AG08396 (cell line): Measurements from ENCODE around the gene LRRC23.
"Not testable (repeated sequence)": the region's sequence is repeated elsewhere in the genome, so short reads cannot be mapped to it uniquely, and the experiment has no call there.

Source experiments
- DNase-seq: peaks from one replicate; pipeline ENCODE4 v3.0.0; 2012; ENCODE audit warnings: low spot score, mixed read lengths

Gene LRRC23, protein sequence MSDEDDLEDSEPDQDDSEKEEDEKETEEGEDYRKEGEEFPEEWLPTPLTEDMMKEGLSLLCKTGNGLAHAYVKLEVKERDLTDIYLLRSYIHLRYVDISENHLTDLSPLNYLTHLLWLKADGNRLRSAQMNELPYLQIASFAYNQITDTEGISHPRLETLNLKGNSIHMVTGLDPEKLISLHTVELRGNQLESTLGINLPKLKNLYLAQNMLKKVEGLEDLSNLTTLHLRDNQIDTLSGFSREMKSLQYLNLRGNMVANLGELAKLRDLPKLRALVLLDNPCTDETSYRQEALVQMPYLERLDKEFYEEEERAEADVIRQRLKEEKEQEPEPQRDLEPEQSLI

DNA sequence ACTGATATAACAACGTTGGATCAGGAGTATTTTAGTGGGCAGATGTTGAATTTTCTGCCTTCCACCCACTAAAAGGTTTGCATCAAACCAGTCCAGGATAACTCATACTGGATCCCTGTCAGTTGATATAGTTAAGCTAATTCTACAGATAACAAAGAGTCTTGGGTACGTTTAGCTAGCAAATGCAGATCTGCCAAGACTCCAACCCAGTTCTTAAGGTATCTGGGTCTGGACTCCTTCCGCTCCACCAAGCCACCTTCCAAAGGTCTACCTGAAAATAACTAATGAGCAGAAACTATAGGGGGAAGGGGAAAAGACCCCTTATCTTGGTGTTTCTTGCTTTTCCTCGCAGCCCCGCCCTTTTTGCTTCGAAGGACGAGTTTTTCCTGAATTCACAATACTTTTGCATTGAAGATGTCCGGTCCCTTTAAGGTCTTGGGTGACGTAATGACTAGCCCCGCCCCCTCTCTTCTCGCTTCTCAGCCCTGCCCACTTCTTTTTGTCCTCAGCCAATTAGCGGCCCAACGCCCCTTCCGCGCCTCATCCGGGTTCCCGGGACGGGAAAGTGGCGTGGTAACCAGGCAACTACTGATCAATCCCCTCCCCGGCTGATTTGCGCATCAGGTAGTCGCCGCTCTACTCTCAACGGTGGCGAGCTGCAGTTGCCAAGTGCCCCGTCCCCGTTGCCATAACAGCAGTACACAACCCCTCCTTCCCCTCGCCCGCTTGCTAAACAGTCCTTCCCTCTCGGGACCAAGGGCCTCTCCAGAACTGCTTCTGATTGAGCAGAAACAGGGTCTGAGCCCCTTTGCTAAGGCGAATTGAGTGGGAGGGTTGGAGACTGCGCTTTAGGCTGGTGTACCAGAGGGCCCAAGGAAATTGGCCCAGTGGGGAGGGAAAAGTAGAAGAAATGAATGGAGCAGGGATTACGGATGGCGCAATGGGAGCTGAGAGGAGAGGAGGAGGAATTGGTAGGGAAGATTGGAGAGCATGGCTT is at the start of gene LRRC23:
LRRC23 (plus strand) TSS at position 543 of the 997 bp plus-strand sequence. CDS start 812 bp downstream, outside the sequence.
- peak; percentile 93 for DNase-seq

DNA sequence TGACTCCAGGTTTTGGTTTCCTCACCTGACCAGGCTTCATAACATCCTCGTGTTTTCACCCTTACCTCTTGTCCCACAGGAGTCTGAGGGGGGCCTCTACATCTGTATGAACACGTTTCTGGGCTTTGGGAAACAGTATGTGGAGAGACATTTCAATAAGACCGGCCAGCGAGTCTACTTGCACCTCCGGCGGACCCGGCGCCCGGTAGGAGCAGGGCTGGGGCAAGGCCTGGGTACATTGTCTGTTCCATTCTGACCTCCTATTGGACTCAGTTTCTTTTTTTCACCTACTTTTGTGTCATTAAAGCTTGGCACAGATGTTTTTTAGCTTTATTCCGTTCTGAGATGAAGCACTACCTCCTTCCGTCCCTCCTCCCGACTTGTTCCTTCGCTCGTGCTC is 49.3 kb upstream of the LRRC23 start:
- DNase-seq, result no peak

DNA sequence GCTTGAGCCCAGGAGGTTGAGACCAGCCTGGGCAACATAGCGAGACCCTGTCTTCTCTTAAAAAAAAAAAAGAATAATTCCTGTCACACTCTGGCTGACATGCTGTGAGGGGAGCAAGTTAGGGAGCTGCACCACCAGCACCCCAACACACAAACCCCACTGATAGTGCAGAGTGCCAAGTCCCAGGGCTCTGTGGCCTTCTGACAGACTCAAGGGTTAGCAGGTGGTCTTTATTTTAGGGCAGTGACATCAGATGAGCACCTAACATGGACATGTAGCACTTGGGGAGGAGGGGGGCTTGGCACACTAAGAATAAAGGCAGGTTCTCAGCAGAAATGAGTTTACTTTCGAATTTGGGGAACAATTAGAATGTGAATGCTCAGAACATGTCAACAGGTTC is 45.8 kb upstream of the LRRC23 start:
- DNase-seq, result no peak

DNA sequence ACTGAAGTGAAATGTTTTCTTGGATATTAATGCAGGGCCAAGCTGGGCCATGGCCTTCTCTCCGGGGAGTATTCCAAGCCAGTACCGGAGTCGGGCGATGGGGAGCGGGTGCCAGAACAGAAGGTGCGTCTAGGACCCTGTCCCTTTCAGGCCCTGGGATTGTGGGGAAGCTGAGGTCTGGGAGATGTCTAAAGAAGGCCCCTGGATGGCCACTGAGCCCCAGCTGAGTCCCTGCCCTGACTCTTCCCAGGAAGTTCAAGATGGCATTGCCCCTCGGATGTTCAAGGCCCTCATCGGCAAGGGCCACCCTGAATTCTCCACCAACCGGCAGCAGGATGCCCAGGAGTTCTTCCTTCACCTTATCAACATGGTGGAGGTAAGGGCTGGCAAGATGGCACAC is 44.5 kb upstream of the LRRC23 start:
- no peak for DNase-seq

DNA sequence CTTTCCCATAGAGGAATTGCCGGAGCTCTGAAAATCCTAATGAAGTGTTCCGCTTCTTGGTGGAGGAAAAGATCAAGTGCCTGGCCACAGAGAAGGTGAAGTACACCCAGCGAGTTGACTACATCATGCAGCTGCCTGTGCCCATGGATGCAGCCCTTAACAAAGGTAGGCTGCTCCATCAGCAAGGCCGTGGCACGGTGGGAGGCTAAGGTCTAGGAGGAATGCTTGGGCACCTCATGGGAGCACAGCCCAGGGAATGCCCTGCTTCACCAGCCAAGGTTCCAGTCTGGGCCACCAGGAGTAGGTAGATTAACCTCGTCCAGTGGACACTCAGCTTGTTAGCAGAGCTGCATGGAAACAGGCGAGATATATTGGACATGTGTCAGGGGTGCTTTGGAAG is 43.7 kb upstream of the LRRC23 start:
- DNase-seq, result no peak

DNA sequence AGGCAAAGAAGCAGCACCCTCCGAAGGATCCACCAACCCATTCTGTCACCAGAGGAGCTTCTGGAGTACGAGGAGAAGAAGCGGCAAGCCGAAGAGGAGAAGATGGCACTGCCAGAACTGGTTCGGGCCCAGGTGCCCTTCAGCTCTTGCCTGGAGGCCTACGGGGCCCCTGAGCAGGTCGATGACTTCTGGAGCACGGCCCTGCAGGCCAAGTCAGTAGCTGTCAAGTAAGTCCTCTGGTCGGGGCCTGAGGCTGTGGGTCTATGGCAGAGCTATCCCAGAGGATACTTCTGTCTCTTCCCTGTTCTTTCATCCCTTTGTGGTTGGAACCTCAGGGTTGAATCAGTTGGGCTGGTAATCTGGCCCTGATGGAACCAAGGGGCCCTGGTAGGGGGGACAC is 43.2 kb upstream of the LRRC23 start:
- DNase-seq, result no peak

DNA sequence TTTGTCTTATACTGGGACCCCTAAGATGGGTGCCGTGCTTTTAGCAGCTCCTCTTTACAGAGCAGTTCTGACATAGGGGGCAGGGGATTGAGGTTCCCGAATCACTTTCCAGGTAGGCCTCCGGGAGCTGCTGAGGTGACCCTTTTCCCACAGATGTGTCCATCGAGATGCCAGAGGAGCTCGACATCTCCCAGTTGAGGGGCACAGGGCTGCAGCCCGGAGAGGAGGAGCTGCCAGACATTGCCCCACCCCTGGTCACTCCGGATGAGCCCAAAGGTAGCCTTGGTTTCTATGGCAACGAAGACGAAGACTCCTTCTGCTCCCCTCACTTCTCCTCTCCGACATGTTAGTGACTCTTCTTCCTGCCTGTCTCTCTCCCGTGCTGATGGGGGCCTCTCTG is 41.6 kb upstream of the LRRC23 start:
- no peak for DNase-seq

DNA sequence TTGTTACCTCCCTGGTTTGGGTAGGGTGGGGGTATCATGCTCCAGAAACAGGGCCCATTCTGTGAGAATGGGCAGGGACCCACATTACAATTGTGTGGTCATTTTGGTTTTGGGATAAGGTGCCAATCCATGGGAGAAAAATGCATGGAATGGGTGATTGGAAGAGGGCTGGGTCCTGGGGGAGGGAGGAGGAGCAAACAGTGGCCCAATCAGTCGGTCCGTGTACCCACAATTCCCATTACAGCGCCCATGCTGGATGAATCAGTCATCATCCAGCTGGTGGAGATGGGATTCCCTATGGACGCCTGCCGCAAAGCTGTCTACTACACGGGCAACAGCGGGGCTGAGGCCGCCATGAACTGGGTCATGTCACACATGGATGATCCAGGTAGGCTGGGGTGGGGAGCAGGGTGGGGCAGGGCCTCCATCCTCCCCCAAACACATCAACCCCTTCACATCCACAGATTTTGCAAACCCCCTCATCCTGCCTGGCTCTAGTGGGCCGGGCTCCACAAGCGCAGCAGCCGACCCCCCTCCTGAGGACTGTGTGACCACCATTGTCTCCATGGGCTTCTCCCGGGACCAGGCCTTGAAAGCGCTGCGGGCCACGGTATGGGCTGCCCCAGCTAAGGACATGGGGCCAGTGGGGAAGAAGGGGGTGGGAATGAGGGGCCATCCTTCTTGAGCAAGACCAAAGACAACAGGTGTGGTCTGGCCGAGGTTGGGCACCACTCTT is 40.9 kb upstream of the LRRC23 start:
- DNase-seq, result no peak

DNA sequence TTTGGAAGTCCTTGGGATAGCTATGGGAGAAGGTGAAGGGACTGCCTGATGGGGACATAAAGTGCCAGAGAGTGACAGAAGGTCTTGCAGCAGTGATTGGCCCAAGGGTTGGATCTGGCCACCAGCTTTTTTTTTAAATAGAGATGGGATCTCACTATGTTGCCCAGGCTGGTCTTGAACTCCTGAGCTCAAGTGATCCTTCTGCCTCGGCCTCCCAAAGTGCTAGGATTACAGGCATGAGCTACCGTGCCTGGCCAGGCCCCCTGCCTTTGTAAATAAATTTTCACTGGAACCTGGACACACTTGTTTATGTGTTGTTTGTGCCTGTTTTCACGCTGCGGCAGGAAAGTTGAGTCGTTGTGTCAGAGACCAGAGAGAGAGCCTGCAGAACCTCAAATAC is 39.3 kb upstream of the LRRC23 start:
- DNase-seq, result not testable (repeated sequence)

DNA sequence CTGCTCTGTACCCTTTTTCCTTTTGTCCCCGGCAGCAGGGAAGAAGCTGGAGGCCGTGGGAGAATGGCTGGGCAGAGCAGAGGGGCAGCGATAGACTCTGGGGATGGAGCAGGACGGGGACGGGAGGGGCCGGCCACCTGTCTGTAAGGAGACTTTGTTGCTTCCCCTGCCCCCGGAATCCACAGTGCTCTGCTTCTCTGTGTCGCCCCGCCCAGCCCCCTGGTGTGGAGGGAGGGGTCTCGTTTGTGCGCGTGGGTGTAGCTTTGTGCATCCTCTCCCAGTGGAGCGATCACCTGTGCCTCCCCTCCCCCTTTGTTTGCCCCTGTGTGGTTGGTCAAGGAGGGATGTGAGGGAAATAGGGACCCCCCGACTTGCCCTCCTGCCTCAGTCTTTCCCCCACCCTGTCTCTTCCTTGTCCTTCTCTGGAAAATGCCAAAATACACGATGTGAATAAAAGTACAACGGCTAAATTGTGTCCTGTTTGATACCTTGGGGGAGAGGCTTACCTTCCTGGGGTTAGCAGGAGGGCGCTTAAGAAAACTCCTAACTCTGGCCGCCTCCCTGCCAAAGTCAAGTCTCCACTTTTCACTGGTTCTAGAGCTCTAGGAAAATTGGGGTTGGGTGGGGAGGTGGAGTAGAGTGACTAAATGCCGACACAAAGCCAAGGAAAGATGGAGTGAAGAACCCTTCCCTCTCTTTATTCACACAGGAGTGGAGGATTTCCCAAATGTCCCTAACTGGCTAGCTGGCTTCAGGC is 38.3 kb upstream of the LRRC23 start:
- no peak for DNase-seq

DNA sequence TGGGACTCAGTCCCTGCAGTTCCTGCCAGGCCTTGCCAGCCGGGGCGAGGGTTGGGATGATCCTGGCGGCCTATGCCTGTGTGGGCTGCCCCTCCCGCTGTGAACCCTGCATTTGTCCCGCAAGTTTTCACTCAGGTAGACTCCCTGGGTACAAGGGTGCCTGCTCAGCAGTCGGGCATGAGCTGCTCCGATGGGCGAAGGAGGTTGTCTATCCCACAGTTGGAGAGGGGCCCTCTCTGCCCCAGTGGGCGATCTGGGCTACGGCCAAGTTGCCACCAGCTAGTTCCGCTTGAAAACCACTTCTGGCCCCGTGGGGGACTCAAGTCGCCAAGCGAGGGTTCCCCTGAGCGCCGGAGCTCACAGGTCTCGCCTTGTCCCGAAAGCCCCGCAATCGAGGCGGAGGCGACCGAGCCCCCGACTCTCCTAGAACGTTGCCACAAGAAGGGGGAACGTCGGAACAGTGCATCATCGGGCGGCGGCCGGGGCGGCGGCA is 37.7 kb upstream of the LRRC23 start:
- DNase-seq, result no peak

DNA sequence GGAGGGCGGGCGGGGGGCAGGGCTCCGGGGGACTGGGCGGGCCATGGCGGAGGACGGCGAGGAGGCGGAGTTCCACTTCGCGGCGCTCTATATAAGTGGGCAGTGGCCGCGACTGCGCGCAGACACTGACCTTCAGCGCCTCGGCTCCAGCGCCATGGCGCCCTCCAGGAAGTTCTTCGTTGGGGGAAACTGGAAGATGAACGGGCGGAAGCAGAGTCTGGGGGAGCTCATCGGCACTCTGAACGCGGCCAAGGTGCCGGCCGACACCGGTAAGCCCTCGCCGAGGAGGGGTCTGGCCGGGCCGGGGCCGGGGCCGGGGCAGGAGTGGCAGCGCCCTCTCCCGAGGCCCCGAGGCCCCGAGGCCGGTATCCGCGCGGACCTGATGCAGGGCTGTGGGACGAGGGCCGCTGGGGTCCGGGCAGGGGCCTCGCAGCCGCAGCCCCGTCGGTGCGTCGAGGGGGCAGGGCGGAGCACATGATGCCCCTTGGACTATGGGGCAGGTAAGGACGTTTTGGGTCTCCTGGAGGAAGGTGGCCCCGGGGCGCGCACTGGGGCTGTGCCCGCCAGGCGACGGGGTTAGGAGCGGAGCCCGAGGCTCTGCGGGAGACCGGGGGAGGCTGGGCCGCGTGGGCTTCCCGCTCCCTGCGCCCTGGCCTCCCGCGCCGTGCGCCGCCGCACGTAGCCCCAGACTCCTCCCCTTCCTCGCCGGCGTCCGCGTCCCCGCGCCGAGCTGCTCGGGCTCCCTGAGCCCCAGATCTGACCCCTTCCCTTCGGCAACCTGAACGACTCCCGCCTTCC is 37.0 kb upstream of the LRRC23 start, which contains the start of gene TPI1:
TPI1 (plus strand) TSS at position 119 of the 798 bp plus-strand sequence; CDS start at position 155, 36 bp downstream.
- peak; percentile 95 for DNase-seq

DNA sequence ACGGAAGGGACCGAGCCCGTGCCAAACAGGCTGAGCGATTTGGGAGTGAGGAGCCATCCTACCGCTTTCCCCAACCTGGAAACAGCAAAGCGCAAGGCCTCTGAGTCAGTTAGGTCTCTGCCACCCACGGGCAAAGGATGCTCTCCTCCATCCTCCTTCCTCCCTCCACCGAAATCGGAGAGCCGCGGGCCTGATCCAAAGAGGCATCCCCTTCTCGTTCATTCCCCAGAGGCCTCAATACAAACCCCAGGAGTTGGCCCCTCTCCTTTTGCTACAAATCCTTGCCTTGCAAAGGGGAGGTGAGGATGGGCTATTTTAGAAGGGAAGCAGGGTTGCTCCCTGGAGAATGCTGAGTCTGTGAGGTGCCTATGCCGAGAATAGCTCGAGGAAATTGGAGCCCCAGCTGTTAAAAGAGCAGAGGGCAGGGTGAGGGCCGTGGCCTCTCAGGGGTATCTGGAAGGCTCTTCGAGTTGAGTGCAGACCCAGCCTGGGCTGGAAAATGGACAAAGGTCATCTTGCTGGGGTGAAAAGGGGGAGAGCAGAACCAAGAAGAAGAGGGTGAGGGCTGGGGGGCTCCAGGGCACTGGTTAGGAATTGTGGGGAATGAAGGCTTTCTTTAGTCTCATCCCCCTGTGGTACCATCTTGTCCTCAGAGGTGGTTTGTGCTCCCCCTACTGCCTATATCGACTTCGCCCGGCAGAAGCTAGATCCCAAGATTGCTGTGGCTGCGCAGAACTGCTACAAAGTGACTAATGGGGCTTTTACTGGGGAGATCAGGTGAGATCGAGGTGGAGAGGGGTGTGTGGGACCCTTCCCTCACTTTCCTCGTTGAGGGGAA is 36.2 kb upstream of the LRRC23 start:
- peak; percentile 50 for DNase-seq

DNA sequence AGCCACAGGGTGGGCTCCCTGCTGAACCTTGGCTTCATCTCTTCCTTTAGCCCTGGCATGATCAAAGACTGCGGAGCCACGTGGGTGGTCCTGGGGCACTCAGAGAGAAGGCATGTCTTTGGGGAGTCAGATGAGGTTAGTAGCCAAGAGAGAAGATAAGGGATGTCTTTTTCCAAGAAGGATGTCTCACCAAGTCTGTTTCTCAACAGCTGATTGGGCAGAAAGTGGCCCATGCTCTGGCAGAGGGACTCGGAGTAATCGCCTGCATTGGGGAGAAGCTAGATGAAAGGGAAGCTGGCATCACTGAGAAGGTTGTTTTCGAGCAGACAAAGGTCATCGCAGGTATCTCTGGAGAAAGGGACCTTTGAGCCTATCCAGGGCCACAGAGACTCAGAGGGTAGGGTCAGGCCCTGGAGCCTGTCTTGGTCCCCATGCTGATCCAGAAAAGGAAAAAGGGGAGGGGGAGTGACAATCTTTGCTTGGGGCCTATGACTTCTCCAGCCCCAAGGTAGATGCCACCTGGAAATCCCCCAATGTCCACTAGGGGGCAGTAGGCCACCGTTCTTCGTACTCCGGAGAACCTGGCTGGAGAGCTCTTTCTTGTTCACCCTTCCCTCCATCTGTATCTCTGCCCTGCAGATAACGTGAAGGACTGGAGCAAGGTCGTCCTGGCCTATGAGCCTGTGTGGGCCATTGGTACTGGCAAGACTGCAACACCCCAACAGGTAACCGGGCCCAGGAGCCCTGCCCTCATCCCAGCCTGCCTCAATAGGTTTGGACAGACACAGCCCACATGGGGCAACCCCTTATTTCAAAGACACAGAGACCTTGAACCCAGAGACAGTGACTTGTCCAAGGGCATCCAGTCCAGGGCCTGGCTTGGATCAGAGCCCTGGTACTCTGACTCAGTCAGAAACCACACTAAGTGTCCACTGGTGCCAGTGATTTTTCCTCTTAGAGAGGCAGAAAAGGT is 35.3 kb upstream of the LRRC23 start:
- peak; percentile 75 for DNase-seq

DNA sequence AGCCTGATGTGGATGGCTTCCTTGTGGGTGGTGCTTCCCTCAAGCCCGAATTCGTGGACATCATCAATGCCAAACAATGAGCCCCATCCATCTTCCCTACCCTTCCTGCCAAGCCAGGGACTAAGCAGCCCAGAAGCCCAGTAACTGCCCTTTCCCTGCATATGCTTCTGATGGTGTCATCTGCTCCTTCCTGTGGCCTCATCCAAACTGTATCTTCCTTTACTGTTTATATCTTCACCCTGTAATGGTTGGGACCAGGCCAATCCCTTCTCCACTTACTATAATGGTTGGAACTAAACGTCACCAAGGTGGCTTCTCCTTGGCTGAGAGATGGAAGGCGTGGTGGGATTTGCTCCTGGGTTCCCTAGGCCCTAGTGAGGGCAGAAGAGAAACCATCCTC is 34.3 kb upstream of the LRRC23 start:
- DNase-seq, result not testable (repeated sequence)

DNA sequence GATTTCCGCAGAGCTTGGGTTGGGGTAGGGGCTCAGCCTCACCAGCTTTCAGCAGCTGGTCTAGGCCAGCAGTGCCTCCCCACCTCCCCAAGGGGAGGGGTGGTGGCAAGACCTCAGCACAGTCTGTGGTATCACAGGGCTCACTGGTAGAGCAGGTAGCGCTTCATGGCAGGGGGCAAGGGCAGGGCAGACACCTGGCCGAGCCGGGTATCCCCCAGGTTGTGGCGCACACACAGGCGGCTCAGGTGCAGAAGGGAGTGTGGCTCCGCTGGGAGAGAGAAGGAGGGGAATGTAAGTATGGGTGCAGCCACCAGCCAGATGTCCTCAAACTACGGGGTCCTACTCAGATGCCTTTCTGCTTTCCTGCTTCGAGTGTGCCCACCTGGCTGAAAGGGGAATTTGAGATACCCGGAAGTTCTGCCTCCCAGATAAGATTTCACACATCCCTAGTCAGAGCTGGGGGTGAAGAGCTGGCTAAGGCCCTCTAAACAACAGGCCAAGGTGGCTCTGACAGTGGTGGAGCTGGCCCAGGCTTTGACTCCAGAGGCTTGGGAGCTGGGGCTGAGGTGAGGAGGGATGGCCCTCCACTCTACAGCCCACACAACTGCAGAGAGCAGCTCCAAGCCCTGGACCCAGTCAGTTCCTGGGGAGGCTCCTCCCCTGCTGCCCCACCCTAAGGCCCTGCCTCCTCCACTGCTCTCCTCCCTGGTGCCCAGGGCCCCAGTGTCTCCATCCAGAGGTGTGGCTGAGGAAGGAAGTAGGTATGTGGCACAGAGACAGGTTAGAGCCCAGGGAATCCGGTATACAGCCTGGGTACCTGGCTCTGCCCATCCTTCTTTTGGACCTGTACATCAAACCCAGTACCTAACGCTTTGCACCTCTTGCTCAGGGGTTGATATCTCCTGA is 33.3 kb upstream of the LRRC23 start:
- peak; percentile 37 for DNase-seq
